Activated T-helper 1 cell treated with Interleukin-2 at 50 U/mL for 16 hours (primary cell): ENCODE data around the gene LCAT.
"Not testable (repeated sequence)": the region's sequence is repeated elsewhere in the genome, so short reads cannot be mapped to it uniquely, and the experiment has no call there.

Experiments used
- DNase-seq: peaks from one replicate; pipeline ENCODE4 v3.0.0-alpha.2; 2020; ENCODE audit warnings: low read depth

Gene LCAT

DNA sequence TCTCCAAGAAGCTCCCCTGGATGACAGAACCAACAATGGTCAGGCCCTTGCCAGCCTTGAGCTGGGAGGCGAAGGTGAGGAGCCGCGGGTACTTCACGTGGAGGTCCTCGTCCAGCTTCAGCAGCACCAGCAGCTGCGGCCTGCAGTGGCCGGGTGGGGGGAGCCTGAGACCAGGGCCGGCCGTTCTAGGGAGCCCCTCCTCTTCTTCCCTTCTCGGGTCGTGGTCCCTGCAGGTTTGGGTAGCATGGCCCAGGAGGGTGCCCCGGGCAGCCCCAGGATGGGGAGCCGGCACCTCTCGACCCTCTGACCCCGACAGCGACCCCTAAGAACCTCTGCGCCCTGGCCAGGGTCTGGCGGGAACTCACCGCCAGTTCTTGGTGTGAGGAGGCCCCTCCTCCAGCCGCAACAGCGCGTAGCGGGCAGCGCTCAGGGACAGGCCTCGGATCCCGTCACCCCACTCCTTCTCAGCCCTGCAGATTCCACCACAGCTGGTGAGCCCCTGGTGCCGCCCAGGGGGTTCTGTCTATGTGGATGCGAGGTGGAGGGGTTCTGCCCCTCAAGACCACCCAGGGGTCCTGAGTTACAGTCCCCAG lies 3.1 kb upstream of the LCAT start:
- no peak for DNase-seq

GRCh38 chr16:67946128-67946569 lies 2.2 kb upstream of the LCAT start:
- no peak for DNase-seq

- DNase-seq, result no peak
Observed at GRCh38 chr16:67945392-67945933, 1.5 kb upstream of the LCAT start.

DNA sequence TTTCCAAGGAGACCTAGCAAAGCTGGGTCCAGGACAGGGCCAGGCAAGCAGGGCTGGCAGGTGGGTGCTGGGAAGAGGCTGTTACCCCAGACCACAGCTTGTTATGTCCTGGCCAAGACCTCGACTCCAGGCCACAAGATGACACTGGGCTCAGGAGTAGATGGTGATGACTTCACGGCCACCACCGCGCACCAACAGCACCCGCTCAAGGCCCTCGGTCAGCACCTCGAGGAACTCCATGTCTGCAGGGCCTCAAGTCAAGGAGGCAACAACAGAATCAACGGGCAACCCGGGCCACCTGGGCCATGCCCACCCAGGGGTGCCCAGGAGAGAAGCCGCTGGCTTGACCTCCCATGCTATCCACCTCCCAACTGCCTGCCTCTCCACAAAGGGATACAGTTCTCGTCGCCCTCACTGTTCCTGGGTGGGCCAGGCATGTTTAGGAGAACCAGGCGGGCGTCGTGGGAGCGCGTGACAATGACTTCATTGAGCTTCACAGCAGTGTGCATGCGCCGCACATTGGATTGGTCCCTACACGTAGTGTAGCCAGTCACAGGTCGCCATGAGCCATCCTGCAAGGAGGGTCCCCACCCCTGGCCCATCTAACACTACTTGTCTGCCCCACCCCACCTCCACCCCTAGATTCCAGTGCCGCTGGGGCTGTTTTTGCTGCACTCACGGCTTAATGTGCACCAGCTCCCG lies 921 bp upstream of the LCAT start:
- no peak for DNase-seq

- no peak for DNase-seq
Observed at GRCh38 chr16:67943256-67943618, 683 bp downstream of the LCAT start.

GRCh38 chr16:67942510-67943255 lies 1.2 kb downstream of the LCAT start:
- no peak for DNase-seq

GRCh38 chr16:67942200-67942509 lies 1.8 kb downstream of the LCAT start:
- no peak for DNase-seq

DNA sequence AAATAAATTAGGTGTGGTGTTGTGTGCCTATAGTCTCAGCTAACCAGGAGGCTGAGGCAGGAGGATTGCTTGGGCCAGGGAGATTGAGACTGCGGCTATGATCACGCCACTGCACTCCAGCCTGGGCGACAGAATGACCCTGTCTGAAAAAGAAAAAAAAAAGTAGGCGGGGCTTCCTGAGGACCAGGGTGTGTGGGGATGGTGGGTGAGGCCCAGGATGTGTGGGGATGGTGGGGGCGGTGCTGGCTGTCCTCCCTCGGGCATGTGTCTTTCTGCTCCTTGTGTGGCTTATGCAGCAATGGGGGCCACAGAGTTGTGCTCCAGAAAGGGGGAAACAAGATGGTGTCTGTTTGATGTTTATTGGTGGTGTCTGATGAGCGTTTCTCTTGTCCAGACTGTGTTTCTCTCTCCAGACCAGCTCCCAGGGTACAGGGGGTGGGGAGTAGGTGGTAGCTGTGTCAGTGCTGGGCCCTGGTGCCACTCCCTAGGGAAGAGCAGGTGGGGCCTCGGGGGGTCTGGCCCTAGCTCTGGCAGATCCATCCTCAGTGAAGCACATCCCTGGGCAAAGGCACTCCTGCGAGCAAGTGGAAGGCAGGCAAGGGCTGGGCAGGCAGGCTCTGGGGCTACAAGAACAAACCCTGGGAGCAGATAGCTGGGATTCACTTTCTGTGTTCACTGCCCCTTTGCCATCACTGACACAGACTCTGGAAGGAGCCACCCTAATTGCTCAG lies 2.3 kb downstream of the LCAT start:
- no peak for DNase-seq

DNA sequence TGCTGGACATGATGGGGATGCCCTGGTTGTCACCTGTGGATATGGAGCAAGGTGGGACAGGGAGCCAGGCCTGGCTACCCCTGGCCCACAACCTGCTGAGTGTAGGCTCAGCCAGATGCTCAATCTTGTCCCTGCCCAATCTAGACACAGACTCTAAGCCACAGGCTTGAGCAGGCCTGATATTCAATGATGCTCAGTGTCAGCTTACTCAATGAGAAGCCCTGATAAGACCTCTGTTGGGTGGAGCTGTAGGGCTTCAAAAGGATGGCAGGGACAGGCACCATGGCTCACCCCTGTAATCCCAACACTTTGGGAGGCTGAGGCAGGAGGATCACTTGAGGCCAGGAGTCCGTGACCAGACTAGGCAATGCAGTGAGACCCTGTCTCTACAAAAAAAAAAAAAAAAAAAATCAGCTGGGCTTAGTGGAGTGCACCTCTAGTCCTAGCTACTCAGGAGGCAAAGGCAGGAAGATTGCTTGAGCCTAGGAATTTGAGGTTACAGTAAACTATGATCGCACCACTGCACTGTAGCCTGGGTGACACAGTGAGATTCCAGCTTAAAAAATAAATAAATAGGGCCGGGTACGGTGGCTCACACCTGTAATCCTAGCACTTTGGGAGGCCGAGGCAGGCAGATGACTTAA lies 3.4 kb downstream of the LCAT start:
- no peak for DNase-seq

DNA sequence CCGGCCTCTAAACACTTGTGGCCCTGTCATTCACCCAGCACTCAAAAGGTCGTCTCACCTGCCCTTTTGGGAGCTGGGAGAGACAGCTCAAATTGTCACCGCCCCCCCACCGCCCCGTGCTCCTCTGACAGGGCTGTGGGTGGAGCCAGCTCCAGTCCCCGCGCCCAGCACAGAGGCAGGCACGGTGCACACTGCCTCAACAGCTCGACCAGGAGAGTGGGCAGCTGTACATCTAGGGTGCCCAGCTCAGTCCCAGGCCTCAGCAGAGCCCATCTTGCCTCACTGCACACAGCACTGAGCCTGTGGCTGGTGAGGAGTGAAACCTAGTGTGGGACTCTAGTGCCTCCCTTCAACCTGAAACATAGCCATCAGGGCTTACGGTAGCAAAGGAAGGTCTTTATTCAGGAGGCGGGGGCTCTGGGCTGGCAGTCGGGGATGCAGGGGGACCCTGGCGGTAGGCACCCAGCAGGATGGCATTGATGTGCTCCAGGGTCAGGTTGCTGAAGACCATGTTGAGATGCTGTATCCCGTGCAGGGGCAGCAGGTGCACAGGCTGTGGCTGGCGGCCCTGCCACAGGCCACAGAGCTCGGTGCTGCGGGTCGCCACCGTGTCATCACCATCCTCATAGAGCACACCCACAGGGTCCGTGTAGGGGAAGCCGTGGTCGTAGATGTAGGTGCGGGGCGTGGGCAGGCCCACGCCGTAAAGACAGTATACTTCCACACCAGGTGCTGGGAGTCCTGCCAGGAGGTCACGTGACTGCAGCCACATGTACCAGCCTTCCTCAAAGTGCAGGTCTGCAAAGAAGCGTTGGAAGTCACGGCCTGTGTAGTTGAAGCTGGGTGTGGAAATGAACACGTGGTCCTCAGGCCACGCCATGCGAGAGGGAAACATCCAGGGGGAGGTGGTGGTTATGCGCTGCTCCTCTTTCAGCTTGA lies 4.1 kb downstream of the LCAT start:
- no peak for DNase-seq

GRCh38 chr16:67937713-67938112 lies 6.2 kb downstream of the LCAT start:
- DNase-seq, result not testable (repeated sequence)

- peak; percentile 61 for DNase-seq
Observed at GRCh38 chr16:67936880-67937605, 6.9 kb downstream of the LCAT start.

- DNase-seq, result peak; percentile 19
Observed at GRCh38 chr16:67936124-67936879, 7.6 kb downstream of the LCAT start, which contains the start of gene PSMB10. Gene PSMB10 (minus strand): TSS chr16:67936850. CDS start chr16:67936749, 101 bp downstream.

DNA sequence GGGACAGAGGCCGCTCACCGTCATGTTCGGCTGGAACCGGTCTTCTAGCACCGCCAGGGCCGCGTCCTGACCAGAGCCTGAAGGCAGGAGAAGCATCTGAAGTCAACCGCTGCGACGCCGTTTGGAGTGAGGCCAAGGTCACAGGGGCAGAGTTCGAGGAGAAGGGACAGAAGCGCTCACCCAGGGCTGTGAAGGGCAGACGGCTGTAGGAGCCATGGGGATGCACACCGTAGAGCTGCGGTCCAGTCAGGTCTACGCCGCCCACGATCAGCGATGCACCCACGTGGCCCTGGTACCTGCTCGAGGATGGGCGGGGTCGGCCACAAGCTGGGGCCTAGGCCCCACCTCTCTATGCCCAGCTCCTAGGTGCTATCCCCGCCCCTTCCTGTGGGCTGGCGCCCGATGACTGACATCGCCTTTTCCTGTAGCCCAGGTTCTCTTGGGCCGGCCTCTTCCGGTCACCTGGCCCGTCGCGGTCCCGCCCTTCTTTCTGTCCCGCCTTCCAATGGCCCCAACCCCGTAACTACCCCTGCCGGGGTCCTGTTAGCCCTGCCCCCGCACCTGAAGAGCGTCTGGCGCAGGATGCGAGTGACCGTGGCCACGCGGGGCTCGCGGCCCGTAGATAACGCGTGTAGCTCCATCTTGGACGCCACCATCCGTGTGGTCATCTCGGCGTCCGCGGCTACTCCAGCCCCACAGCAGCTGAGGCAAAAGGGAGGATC lies 8.4 kb downstream of the LCAT start:
- peak; percentile 91 for DNase-seq

- no peak for DNase-seq
Observed at GRCh38 chr16:67935101-67935401, 8.9 kb downstream of the LCAT start.

DNA sequence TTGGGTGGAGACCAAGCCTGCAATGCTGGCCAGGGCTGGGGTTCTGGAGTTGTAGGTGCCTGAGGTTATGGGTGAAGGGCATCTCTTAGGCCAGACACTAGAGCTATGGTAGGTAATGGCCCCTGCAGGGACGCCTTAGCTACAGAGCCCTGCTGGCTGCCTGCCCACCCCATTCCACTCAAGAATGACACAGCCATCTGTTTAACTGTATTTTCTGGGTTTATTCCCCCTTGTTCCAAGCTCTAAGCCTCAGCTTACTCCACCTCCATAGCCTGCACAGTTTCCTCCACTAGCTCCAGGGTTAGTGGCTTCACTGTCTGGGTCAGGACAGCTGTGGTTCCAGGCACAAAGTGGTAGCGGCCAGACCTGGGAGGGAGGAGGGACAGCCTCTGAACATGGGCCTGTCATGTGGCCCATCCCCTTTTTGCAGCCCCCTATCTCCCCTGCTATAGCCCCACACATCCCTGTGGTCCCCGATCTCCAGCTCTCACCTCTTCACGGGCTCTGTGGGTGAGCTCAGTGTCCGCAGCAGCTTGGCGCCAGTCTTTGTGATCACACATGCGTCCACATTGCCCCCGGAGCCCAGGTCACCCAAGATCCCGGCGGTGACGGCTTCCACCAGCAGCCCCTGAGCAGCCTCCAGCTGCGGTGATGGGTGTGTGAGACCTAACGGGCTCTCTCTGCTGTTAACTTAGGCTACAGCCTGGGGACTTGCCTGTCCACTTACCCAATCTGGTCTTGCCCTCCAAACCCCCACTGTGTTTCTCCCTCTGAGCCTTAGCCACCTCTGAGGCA lies 9.4 kb downstream of the LCAT start:
- DNase-seq, result no peak

- no peak for DNase-seq
Observed at GRCh38 chr16:67933805-67934204, 10.1 kb downstream of the LCAT start.

DNA sequence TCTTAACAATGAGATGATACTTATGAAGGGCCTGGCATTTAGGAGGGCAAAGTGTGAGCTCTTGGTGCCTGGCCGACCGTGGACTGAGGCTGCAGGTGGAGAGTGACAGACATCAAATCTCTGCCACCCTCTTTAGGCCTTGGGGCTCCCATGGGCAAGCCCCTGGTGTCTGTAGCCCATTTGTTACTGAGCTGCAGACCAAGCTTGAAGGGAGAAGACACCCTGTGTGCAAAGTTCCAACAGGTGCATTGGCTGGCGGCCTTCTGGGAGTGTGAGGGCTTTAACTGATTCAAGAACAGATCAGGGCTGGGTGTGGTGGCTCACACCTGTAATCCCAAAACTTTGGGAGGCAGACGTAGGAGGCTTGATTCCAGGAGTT lies 11.5 kb downstream of the LCAT start:
- no peak for DNase-seq
